Caco-2 (cell line): Measurements from ENCODE around the gene NMNAT2. TPM values are rescaled to one million over a fixed set of nuclear protein-coding genes. Genes with fewer than 3 reads are reported as not detected.

Experiments
- BruUV-seq: library from RNA; stranded (reverse); fragments of 400-500 nt; replicated peaks from 2 replicates; lab custom pipeline; 2021; lab: Mats Ljungman, UMichigan
- CTCF ChIA-PET: fragments of 300-600 bp; sonication (Branson Sonifier 250); formaldehyde crosslinking; loops from one replicate; lab custom pipeline; 2022; ENCODE audit warnings: antibody characterized with exemption; lab: Charles Lee
- POLR2A ChIA-PET: fragments of 300-600 bp; sonication (Branson Sonifier 250); formaldehyde crosslinking; loops from one replicate; lab custom pipeline; 2022; ENCODE audit warnings: antibody characterized with exemption; lab: Charles Lee
- DNase-seq, 2 experiments: peaks; one replicate each; pipeline versions ENCODE4 v3.0.0 to v3.0.0-alpha.2; 2020 to 2022
- H3K27me3 ChIP-seq: replicated peaks from 2 replicates; pipeline ENCODE4 v1.6.0; 2011; ENCODE audit warnings: low read length; ENCODE audit not compliant: control insufficient read depth, insufficient read depth
- H3K36me3 ChIP-seq: 2 replicates; pipeline ENCODE4 v1.5.1; 2011; ENCODE audit warnings: low read length; ENCODE audit not compliant: control insufficient read depth, insufficient read depth
- H3K4me1 ChIP-seq: fragments of 250-450 bp; sonication (Bioruptor Pico); 2 replicates; pipeline ENCODE4 v1.5.1; 2020; ENCODE audit warnings: mild to moderate bottlenecking
- H3K4me3 ChIP-seq: 2 replicates; pipeline ENCODE4 v1.5.1; 2011; ENCODE audit warnings: low read depth, mild to moderate bottlenecking, control low read depth, low read length
- H3K9me3 ChIP-seq: fragments of 250-450 bp; sonication (Bioruptor Pico); 2 replicates; pipeline ENCODE4 v1.5.1; 2020; ENCODE audit warnings: mild to moderate bottlenecking, moderate library complexity
- H3K27ac Mint-ChIP-seq: one replicate; pipeline ENCODE4 v1.8.0; 2022; ENCODE audit warnings: mixed read lengths; ENCODE audit not compliant: unreplicated experiment
- H3K27me3 Mint-ChIP-seq: one replicate; pipeline ENCODE4 v1.8.0; 2022; ENCODE audit warnings: mixed read lengths; ENCODE audit not compliant: insufficient read depth, unreplicated experiment
- H3K36me3 Mint-ChIP-seq: one replicate; pipeline ENCODE4 v1.8.0; 2022; ENCODE audit warnings: mild to moderate bottlenecking, mixed read lengths; ENCODE audit not compliant: insufficient read depth, unreplicated experiment
- H3K4me1 Mint-ChIP-seq: one replicate; pipeline ENCODE4 v1.8.0; 2022; ENCODE audit warnings: low read depth, mixed read lengths; ENCODE audit not compliant: unreplicated experiment
- H3K4me3 Mint-ChIP-seq: one replicate; pipeline ENCODE4 v1.8.0; 2022; ENCODE audit warnings: mild to moderate bottlenecking, moderate library complexity, mixed read lengths; ENCODE audit not compliant: unreplicated experiment
- H3K9me3 Mint-ChIP-seq: one replicate; pipeline ENCODE4 v1.8.0; 2022; ENCODE audit warnings: mixed read lengths; ENCODE audit not compliant: unreplicated experiment
- CTCF ChIP-seq, 2 experiments: fragments of 200-600 bp in 1 of 2; IDR thresholded peaks; 1 replicate in 1 of 2; 2 replicates in 1 of 2; pipeline versions ENCODE4 v1.5.1 to v1.8.0; 2011 to 2022; ENCODE audit warnings: antibody characterized with exemption in 1 of 2, control low read depth in 1 of 2, inconsistent platforms in 1 of 2, low read depth in 1 of 2, low read length in 1 of 2, mild to moderate bottlenecking in 1 of 2, moderate library complexity in 1 of 2; ENCODE audit not compliant: insufficient read depth in 1 of 2, severe bottlenecking in 1 of 2, unreplicated experiment in 1 of 2
- intact Hi-C: fragments of 100-400 bp; cut with micrococcal nuclease; formaldehyde crosslinking; loops from one replicate; pipeline ENCODE4 v1.10.0; 2022; ENCODE audit not compliant: unreplicated experiment
- total RNA-seq: library from RNA; stranded (reverse); gene quantifications from 2 replicates; pipeline ENCODE4 v1.2.3, GENCODE V29; 2022

Gene NMNAT2
- total RNA-seq, 1 experiment from 2014 or later, result 16.4 TPM

GRCh38 chr1:183251101-183251958, 166.8 kb downstream of the NMNAT2 start:
- Mint-ChIP-seq H3K4me3 (no peak overlapping the region), H3K36me3 (peaks cover 8% of the 10 kb centered on the region), H3K27ac (no peak overlapping the region), H3K9me3 (peaks cover 31% of the 10 kb centered on the region), H3K4me1 (no peaks in the 10 kb centered on the region), H3K27me3 (no peaks in the 10 kb centered on the region)
- no peak for DNase-seq
- intact Hi-C loops, result no loop called here
- H3K4me3 ChIP-seq, result no peak overlapping the region
- POLR2A ChIA-PET, result no interaction called here
- no peak for TF ChIP-seq CTCF (IDR thresholded peaks at IDR 0.05; ENCODE audit: insufficient read depth in 1 of 2, low read depth in 1 of 2, low read length in 1 of 2, severe bottlenecking in 1 of 2, unreplicated experiment in 1 of 2)
- CTCF ChIA-PET, result no interaction called here
- H3K4me1 ChIP-seq, result no peaks in the 10 kb centered on the region
- 0 out of 2 replicates have a peak, but pooled peaks cover 4% of the 10 kb centered on the region for H3K9me3 ChIP-seq
- H3K27me3 ChIP-seq, result no peaks in the 10 kb centered on the region
- H3K36me3 ChIP-seq, result no peaks in the 10 kb centered on the region; the same call in 1 of the 2 replicates
- BruUV-seq, result no TSS peak

GRCh38 chr1:183249941-183250452, 168.2 kb downstream of the NMNAT2 start:
- no peak overlapping the region for H3K27ac Mint-ChIP-seq
- H3K4me3 Mint-ChIP-seq, result no peak overlapping the region
- peaks cover 8% of the 10 kb centered on the region for H3K36me3 Mint-ChIP-seq
- Histone ChIP-seq H3K4me1 (no peaks in the 10 kb centered on the region), H3K27me3 (no peaks in the 10 kb centered on the region), H3K9me3 (0 out of 2 replicates have a peak, but pooled peaks cover 4% of the 10 kb centered on the region), H3K4me3 (no peak overlapping the region), H3K36me3 (no peaks in the 10 kb centered on the region; the same call in 1 of the 2 replicates)
- H3K4me1 Mint-ChIP-seq, result no peaks in the 10 kb centered on the region
- no peak for TF ChIP-seq CTCF (IDR thresholded peaks at IDR 0.05; ENCODE audit: insufficient read depth in 1 of 2, low read depth in 1 of 2, low read length in 1 of 2, severe bottlenecking in 1 of 2, unreplicated experiment in 1 of 2)
- POLR2A ChIA-PET, result no interaction called here
- intact Hi-C loops, result no loop called here
- no peak for DNase-seq
- CTCF ChIA-PET, result no interaction called here
- no peaks in the 10 kb centered on the region for H3K27me3 Mint-ChIP-seq
- H3K9me3 Mint-ChIP-seq, result peaks cover 31% of the 10 kb centered on the region
- BruUV-seq, result no TSS peak

- CTCF ChIA-PET, result no interaction called here
- no peaks in the 10 kb centered on the region for H3K36me3 ChIP-seq
- peaks cover 31% of the 10 kb centered on the region for H3K9me3 Mint-ChIP-seq
- H3K27ac Mint-ChIP-seq, result no peak overlapping the region
- H3K4me1 ChIP-seq, result no peaks in the 10 kb centered on the region
- intact Hi-C loops, result no loop called here
- peaks cover 12% of the 10 kb centered on the region for H3K36me3 Mint-ChIP-seq
- BruUV-seq, result no TSS peak
- no peak overlapping the region for H3K4me3 Mint-ChIP-seq
- no peaks in the 10 kb centered on the region for H3K4me1 Mint-ChIP-seq
- POLR2A ChIA-PET, result no interaction called here
- H3K9me3 ChIP-seq, result 0 out of 2 replicates have a peak, but pooled peaks cover 4% of the 10 kb centered on the region
- no peaks in the 10 kb centered on the region for H3K27me3 ChIP-seq
- no peak for TF ChIP-seq CTCF (IDR thresholded peaks at IDR 0.05; ENCODE audit: insufficient read depth in 1 of 2, low read depth in 1 of 2, low read length in 1 of 2, severe bottlenecking in 1 of 2, unreplicated experiment in 1 of 2)
- no peaks in the 10 kb centered on the region for H3K27me3 Mint-ChIP-seq
- no peak overlapping the region for H3K4me3 ChIP-seq
- DNase-seq, result no peak
These were observed 169.0 kb downstream of the NMNAT2 start for GRCh38 chr1:183248989-183249691.
